Mesenchymal stem cell (in vitro differentiated cells and primary cell): Measurements from ENCODE around the gene RPE65.
"Not testable (repeated sequence)": the region's sequence is repeated elsewhere in the genome, so short reads cannot be mapped to it uniquely, and the experiment has no call there.

Source experiments
- DNase-seq: peaks from one replicate; pipeline ENCODE4 v3.0.0-alpha.2; 2013
- H2AFZ ChIP-seq: one replicate; pipeline ENCODE4 v1.6.1; 2013; ENCODE audit warnings: low read depth, mild to moderate bottlenecking, control low read depth, inconsistent platforms, low read length, moderate library complexity
- H2AK5ac ChIP-seq: 2 replicates; pipeline ENCODE4 v1.6.1; 2013; ENCODE audit warnings: low read length, moderate library complexity, mild to moderate bottlenecking, inconsistent platforms; ENCODE audit not compliant: severe bottlenecking
- H2BK120ac ChIP-seq: one replicate; pipeline ENCODE4 v1.6.1; 2013; ENCODE audit warnings: low read depth, mild to moderate bottlenecking, inconsistent platforms, low read length, moderate library complexity
- H2BK12ac ChIP-seq, 2 experiments: one replicate each; pipeline ENCODE4 v1.6.1; 2013; ENCODE audit warnings: inconsistent platforms in 2 of 2, low read length in 2 of 2, mild to moderate bottlenecking in 2 of 2, moderate library complexity in 2 of 2, control low read depth in 1 of 2
- H2BK15ac ChIP-seq: one replicate; pipeline ENCODE4 v1.6.1; 2013; ENCODE audit warnings: mild to moderate bottlenecking, low read depth, inconsistent platforms; ENCODE audit not compliant: poor library complexity, severe bottlenecking
- H2BK5ac ChIP-seq: 2 replicates; pipeline ENCODE4 v1.6.1; 2013; ENCODE audit warnings: low read depth, mild to moderate bottlenecking, low read length, control low read depth, inconsistent platforms; ENCODE audit not compliant: poor library complexity, severe bottlenecking
- H3K14ac ChIP-seq, 2 experiments: one replicate each; pipeline ENCODE4 v1.6.1; 2013; ENCODE audit warnings: inconsistent platforms in 2 of 2, low read length in 2 of 2, control low read depth in 1 of 2, mild to moderate bottlenecking in 1 of 2, moderate library complexity in 1 of 2
- H3K18ac ChIP-seq, 2 experiments: one replicate each; pipeline ENCODE4 v1.6.1; 2013; ENCODE audit warnings: inconsistent platforms in 2 of 2, low read length in 2 of 2, control low read depth in 1 of 2, low read depth in 1 of 2, mild to moderate bottlenecking in 1 of 2
- H3K23ac ChIP-seq, 2 experiments: one replicate each; pipeline ENCODE4 v1.6.1; 2013; ENCODE audit warnings: inconsistent platforms in 2 of 2, low read length in 2 of 2, mild to moderate bottlenecking in 2 of 2, moderate library complexity in 2 of 2, control low read depth in 1 of 2
- H3K27ac ChIP-seq: 2 replicates; pipeline ENCODE4 v1.5.1; 2013; ENCODE audit warnings: mild to moderate bottlenecking, moderate library complexity, low read length, control low read depth, inconsistent platforms; ENCODE audit not compliant: poor library complexity, severe bottlenecking
- H3K27me3 ChIP-seq, 2 experiments: 2 replicates each; pipeline versions ENCODE4 v1.6.1 to v1.7.0; 2013; ENCODE audit warnings: low read length in 2 of 2, mild to moderate bottlenecking in 2 of 2, moderate library complexity in 2 of 2, control low read depth in 1 of 2, inconsistent platforms in 1 of 2; ENCODE audit not compliant: control insufficient read depth in 1 of 2, insufficient read depth in 1 of 2
- H3K36me3 ChIP-seq, 2 experiments: 2 replicates each; pipeline versions ENCODE4 v1.6.1 to v1.7.0; 2013; ENCODE audit warnings: low read length in 2 of 2, control low read depth in 1 of 2, inconsistent platforms in 1 of 2, low read depth in 1 of 2, mild to moderate bottlenecking in 1 of 2; ENCODE audit not compliant: insufficient read depth in 2 of 2, control insufficient read depth in 1 of 2
- H3K4ac ChIP-seq, 2 experiments: one replicate each; pipeline ENCODE4 v1.6.1; 2013; ENCODE audit warnings: inconsistent platforms in 2 of 2, low read length in 2 of 2, mild to moderate bottlenecking in 2 of 2, moderate library complexity in 2 of 2, control low read depth in 1 of 2, low read depth in 1 of 2
- H3K4me1 ChIP-seq: 2 replicates; pipeline ENCODE4 v1.6.1; 2013; ENCODE audit warnings: low read depth, low read length, control low read depth; ENCODE audit not compliant: control insufficient read depth, insufficient read depth
- H3K4me2 ChIP-seq: 2 replicates; pipeline ENCODE4 v1.6.1; 2013; ENCODE audit warnings: low read length, mild to moderate bottlenecking, inconsistent platforms; ENCODE audit not compliant: poor library complexity, severe bottlenecking
- H3K4me3 ChIP-seq, 2 experiments: 2 replicates each; pipeline versions ENCODE4 v1.5.1 to v1.7.0; 2013; ENCODE audit warnings: low read length in 2 of 2, mild to moderate bottlenecking in 2 of 2, control low read depth in 1 of 2, low read depth in 1 of 2; ENCODE audit not compliant: insufficient read depth in 1 of 2
- H3K79me1 ChIP-seq: replicated peaks from 2 replicates; pipeline ENCODE4 v1.6.1; 2013; ENCODE audit warnings: mild to moderate bottlenecking, control low read depth, low read length, inconsistent platforms; ENCODE audit not compliant: poor library complexity, severe bottlenecking
- H3K9ac ChIP-seq: 2 replicates; pipeline ENCODE4 v1.7.0; 2013; ENCODE audit warnings: mild to moderate bottlenecking, low read length, moderate library complexity
- H3K9me3 ChIP-seq: 2 replicates; pipeline ENCODE4 v1.7.0; 2013; ENCODE audit warnings: mild to moderate bottlenecking, low read length; ENCODE audit not compliant: control insufficient read depth
- H4K8ac ChIP-seq: one replicate; pipeline ENCODE4 v1.6.1; 2013; ENCODE audit warnings: inconsistent platforms, mild to moderate bottlenecking, low read length, moderate library complexity
- H4K91ac ChIP-seq: one replicate; pipeline ENCODE4 v1.6.1; 2013; ENCODE audit warnings: mild to moderate bottlenecking, low read length, inconsistent platforms
- WGBS: methylation state at CpG from one replicate; pipeline ENCODE4 v1.1.7; 2013; ENCODE audit warnings: mixed read lengths; 5-methylcytosine and 5-hydroxymethylcytosine counted together

The RPE65 gene

DNA sequence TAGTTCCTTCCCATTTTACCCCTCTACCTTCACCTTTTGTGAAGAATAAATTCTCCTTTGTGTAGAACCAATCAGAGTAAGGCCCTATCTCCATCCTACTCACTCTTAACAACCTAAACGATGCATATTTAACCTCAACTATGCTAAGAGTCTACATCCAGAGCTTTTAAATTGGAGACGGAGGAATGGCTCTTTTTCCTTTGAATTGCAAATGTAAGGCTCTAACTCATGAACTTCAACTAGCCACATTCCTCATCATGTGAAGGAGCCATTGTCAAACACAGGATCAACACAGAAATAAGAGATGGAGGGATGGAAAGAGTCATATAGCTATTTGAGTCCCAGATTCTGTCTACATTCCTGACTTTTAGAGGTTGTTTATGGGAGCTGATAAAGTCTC, 28.9 kb upstream of the RPE65 start:
- Histone ChIP-seq H2BK12ac (no peak overlapping the region), H3K4ac (no peak overlapping the region)
- 100% methylated on average over 2 of the region's 2 CpGs for WGBS

GRCh38 chr1:68476626-68477025, 26.9 kb upstream of the RPE65 start:
- not testable (repeated sequence) for H3K4me1 ChIP-seq, H3K79me1 ChIP-seq, H3K4ac ChIP-seq, H3K4me2 ChIP-seq, H3K23ac ChIP-seq, H3K36me3 ChIP-seq, H2BK12ac ChIP-seq, H2BK120ac ChIP-seq, H3K14ac ChIP-seq, H3K9me3 ChIP-seq, H2AFZ ChIP-seq, H4K8ac ChIP-seq, H3K27ac ChIP-seq, H3K4me3 ChIP-seq, H2BK15ac ChIP-seq, H3K9ac ChIP-seq, H3K27me3 ChIP-seq, H4K91ac ChIP-seq, H3K18ac ChIP-seq, H2AK5ac ChIP-seq, DNase-seq, H2BK5ac ChIP-seq
- 85% methylated on average over 2 of the region's 2 CpGs for WGBS

More for the DNA sequence above, 28.9 kb upstream of the RPE65 start:
- Histone ChIP-seq H2BK120ac (no peak overlapping the region), H3K9me3 (no peaks in the 10 kb centered on the region), H3K14ac (no peak overlapping the region), H3K79me1 (peaks cover 2% of the 10 kb centered on the region), H2AFZ (no peak overlapping the region), H4K91ac (no peak overlapping the region), H3K36me3 (peaks cover 0 to 6% of the 10 kb centered on the region in 2 experiments), H3K27ac (no peak overlapping the region), H3K18ac (no peak overlapping the region), H2BK15ac (no peak overlapping the region), H4K8ac (no peak overlapping the region), H3K4me3 (no peak overlapping the region), H3K27me3 (no peaks in the 10 kb centered on the region), H2BK5ac (no peak overlapping the region), H3K4me2 (no peak overlapping the region), H3K4me1 (no peaks in the 10 kb centered on the region), H3K23ac (no peak overlapping the region), H2AK5ac (no peak overlapping the region), H3K9ac (no peak overlapping the region)
- DNase-seq = no peak

GRCh38 chr1:68473060-68473459, 23.3 kb upstream of the RPE65 start:
- Histone ChIP-seq H4K91ac (no peak overlapping the region), H3K27me3 (no peaks in the 10 kb centered on the region), H3K79me1 (no peaks in the 10 kb centered on the region), H3K4me1 (no peaks in the 10 kb centered on the region), H3K27ac (no peak overlapping the region), H2BK5ac (no peak overlapping the region), H3K36me3 (no peaks in the 10 kb centered on the region), H2BK12ac (no peak overlapping the region), H2BK15ac (no peak overlapping the region), H3K23ac (no peak overlapping the region), H3K4me3 (no peak overlapping the region), H3K18ac (no peak overlapping the region), H2BK120ac (no peak overlapping the region), H3K9me3 (no peaks in the 10 kb centered on the region), H3K9ac (no peak overlapping the region), H3K14ac (no peak overlapping the region), H3K4ac (no peak overlapping the region), H4K8ac (no peak overlapping the region), H3K4me2 (no peak overlapping the region), H2AK5ac (no peak overlapping the region), H2AFZ (no peak overlapping the region)
- no peak for DNase-seq

DNA sequence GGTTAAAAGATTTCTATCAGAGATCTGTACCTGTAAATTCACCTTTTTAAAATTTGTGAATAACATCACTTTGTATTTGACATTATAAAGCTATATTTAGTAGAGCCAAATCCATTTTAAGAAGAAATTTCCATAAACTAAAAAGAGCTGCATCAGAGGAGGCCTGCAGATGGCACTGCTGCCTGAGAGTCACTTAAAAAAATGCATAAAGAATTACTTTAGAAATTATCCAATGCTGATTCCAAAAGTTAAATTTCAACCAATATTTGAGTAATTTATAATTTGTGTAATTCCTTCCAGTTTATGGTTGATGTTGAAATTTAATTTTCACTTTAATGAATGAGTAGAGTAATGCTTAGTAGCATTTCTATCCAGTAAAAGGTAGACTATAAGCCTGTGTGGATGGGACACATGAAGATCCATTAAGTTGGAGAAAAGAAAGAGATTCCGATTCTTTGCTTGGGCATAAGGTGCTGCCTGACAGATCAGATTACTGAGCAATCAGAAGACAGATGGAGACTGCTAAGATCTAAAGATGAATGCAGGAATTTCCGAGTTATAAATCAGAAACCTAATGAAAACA, 20.7 kb upstream of the RPE65 start:
- no peak overlapping the region for H3K4ac ChIP-seq
- H3K9ac ChIP-seq = no peak overlapping the region
- H2BK5ac ChIP-seq = no peak overlapping the region
- H2BK120ac ChIP-seq = no peak overlapping the region
- H3K4me3 ChIP-seq = no peak overlapping the region
- H3K9me3 ChIP-seq = no peaks in the 10 kb centered on the region
- H3K79me1 ChIP-seq = no peaks in the 10 kb centered on the region
- H3K27me3 ChIP-seq = no peaks in the 10 kb centered on the region
- no peak overlapping the region for H3K4me2 ChIP-seq
- no peaks in the 10 kb centered on the region for H3K36me3 ChIP-seq
- H2BK15ac ChIP-seq = no peak overlapping the region
- peak; percentile 32 for DNase-seq
- H2BK12ac ChIP-seq = no peak overlapping the region
- H3K23ac ChIP-seq = no peak overlapping the region
- H3K14ac ChIP-seq = no peak overlapping the region
- no peak overlapping the region for H2AK5ac ChIP-seq
- H3K4me1 ChIP-seq = no peaks in the 10 kb centered on the region
- no peak overlapping the region for H3K27ac ChIP-seq
- WGBS = 67% methylated on average over 1 of the region's 2 CpGs
- no peak overlapping the region for H2AFZ ChIP-seq
- H4K91ac ChIP-seq = no peak overlapping the region
- no peak overlapping the region for H3K18ac ChIP-seq
- H4K8ac ChIP-seq = no peak overlapping the region
